Upper lobe of left lung (tissue), 4 donors: ENCODE results near the gene PFN3.
A peak's percentile ranks its signal among the peaks of the same experiment; 100 is the strongest.

ENCODE experiments used
- POLR2A ChIP-seq, 4 donors: fragments of 450-650 bp; IDR thresholded peaks; one replicate each; pipeline ENCODE4 v1.5.1; 2016 to 2017; ENCODE audit warnings: antibody characterized with exemption in 4 of 4, mild to moderate bottlenecking in 2 of 4
- POLR2AphosphoS5 ChIP-seq, 2 donors: sonication (generic); formaldehyde crosslinking; IDR thresholded peaks; one replicate each; pipeline ENCODE4 v1.5.1; 2017; ENCODE audit warnings: antibody characterized with exemption in 2 of 2
- TF ChIP-seq, protein P1 (sequence below), 6 experiments: fragments of 450-650 bp in 4 of 6; fragments of 200-600 bp in 2 of 6; sonication (generic) in 2 of 6; IDR thresholded peaks; one replicate each; pipeline ENCODE4 v1.5.1; 2016 to 2019; ENCODE audit warnings: antibody characterized with exemption in 6 of 6

DNA sequence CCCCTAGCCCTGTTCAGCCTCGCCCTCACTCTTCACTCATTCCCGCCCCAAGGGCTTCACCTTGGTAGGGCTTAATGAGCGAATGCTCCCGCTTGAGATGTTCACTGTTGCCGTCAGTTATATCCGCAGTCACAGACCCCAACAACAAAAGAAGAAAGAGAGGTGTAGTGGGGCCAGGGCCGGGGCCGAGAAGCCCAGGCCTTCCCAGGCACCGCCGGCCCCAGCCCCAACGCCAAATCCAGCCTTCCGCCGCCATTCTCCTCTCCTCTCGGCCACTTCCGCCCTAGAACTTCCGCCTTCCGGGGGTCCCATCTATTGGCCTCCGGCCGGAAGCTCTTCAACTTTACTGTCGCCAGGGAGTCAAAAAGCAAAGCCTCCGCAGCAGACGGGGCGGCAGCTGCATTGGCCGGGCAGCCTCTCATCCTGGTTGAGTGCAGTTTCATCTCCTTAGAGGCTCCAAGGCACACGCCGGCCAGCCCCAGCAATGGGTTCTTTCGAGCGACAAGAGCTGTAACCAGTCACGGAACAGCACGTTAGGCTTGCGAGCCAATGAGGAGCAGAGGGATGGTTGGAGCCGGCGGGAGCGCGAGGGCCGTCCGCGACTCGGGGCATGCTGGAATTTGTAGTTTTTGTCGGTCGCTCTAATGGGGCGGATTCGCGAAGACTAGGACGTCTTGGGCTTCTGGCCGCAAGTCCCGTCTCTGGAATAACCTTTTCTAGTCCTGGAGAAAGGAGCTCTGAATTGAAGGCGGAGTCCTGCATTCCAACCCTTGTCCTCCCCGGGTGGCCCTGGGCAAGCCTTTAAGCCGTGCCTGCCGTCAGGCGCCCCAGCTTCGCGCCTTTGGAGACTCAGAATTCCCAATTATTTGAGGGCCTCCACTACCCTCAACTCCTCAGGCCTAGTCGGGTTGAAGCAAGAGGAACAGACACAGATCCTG lies 48.8 kb downstream of the PFN3 start, which contains the start of gene LMAN2:
- TF ChIP-seq, protein P1, sequence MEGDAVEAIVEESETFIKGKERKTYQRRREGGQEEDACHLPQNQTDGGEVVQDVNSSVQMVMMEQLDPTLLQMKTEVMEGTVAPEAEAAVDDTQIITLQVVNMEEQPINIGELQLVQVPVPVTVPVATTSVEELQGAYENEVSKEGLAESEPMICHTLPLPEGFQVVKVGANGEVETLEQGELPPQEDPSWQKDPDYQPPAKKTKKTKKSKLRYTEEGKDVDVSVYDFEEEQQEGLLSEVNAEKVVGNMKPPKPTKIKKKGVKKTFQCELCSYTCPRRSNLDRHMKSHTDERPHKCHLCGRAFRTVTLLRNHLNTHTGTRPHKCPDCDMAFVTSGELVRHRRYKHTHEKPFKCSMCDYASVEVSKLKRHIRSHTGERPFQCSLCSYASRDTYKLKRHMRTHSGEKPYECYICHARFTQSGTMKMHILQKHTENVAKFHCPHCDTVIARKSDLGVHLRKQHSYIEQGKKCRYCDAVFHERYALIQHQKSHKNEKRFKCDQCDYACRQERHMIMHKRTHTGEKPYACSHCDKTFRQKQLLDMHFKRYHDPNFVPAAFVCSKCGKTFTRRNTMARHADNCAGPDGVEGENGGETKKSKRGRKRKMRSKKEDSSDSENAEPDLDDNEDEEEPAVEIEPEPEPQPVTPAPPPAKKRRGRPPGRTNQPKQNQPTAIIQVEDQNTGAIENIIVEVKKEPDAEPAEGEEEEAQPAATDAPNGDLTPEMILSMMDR (IDR thresholded peaks at IDR 0.05): peak in 1 of 6 experiments; percentile 14
- peak in 3 of 4 donors; percentile 51 to 79 (median 59) for TF ChIP-seq POLR2A (IDR thresholded peaks at IDR 0.05)
- TF ChIP-seq POLR2AphosphoS5 (IDR thresholded peaks at IDR 0.05): peak; percentile 69 to 81
